ENCODE data around the gene EXOC3. TPM values are rescaled to one million over a fixed set of nuclear protein-coding genes. Genes with fewer than 3 reads are reported as not detected.
A peak's percentile ranks its signal among the peaks of the same experiment; 100 is the strongest.

EXOC3 gene
- total and polyA plus RNA-seq, 2 of the 4 experiments (the other 2 are of a cell fraction) = 35.1 to 47.5 TPM

GRCh38 chr5:472076-472655 is 29.2 kb downstream of the EXOC3 start:
- peaks cover 7% of the 10 kb centered on the region; the same call in 1 of the 2 replicates for H3K4me1 ChIP-seq (ENCODE audit: control insufficient read depth, insufficient read depth, low read length)
- peak overlapping the region; percentile 55 to 82; a peak in 2 of 4 replicates for H4K8ac ChIP-seq (ENCODE audit: low read depth in 2 of 2, low read length in 2 of 2)
- H3K23ac ChIP-seq (ENCODE audit: low read depth, low read length) = peak overlapping the region; percentile 93; the same call in 1 of the 2 replicates
- peak overlapping the region; percentile 51 for H3K4me3 ChIP-seq (ENCODE audit: insufficient read depth, low read depth, low read length)
- H3K56ac ChIP-seq (ENCODE audit: extremely low read depth, insufficient read depth, low read length) = no peak overlapping the region
- no peak overlapping the region for H2BK15ac ChIP-seq (ENCODE audit: low read depth, low read length)
- peak overlapping the region; percentile 90 for H2AFZ ChIP-seq (replicated peaks; ENCODE audit: low read length, poor library complexity)
- H3K36me3 ChIP-seq (ENCODE audit: control insufficient read depth, insufficient read depth, low read length) = peaks cover 12% of the 10 kb centered on the region
- 16% methylated on average over 12 of the region's 30 CpGs; no CpG with 5 or more reads in 1 of the 2 experiments for WGBS, 2 experiments (ENCODE audit: extremely low coverage in 2 of 2, insufficient read length in 1 of 2)
- peak overlapping the region; percentile 83 for H3K14ac ChIP-seq (replicated peaks; ENCODE audit: low read depth, low read length)
- ChIA-PET POLR2A (ENCODE audit: unreplicated experiment) (no interaction called here), CTCF (no interaction called here)
- H2AK5ac ChIP-seq (ENCODE audit: low read depth, low read length) = peak overlapping the region; percentile 43
- intact Hi-C loops (cut with micrococcal nuclease) = loop anchor here (10.0 kb wide), 1 partner anchor 433 kb away; no protein-coding TSS in a partner anchor
- peak overlapping the region; percentile 62 for H3K27ac ChIP-seq (ENCODE audit: insufficient read depth, low read length)
- H2BK5ac ChIP-seq (ENCODE audit: low read depth, low read length, poor library complexity, severe bottlenecking) = peak overlapping the region; percentile 2
- no TSS peak for BruUV-seq (replicated peaks)
- H3K9me3 ChIP-seq (ENCODE audit: control insufficient read depth, insufficient read depth, low read length) = no peaks in the 10 kb centered on the region
- H3K4ac ChIP-seq (ENCODE audit: low read depth, low read length) = peak overlapping the region; percentile 68
- H3K79me1 ChIP-seq (ENCODE audit: low read depth in 1 of 2, low read length in 2 of 2) = peaks cover 15 to 33% of the 10 kb centered on the region in 2 experiments
- peak overlapping the region; percentile 78 for H3K4me2 ChIP-seq (ENCODE audit: low read depth, low read length)
- H2BK120ac ChIP-seq (ENCODE audit: low read depth, low read length) = no peak overlapping the region
- peaks cover 4% of the 10 kb centered on the region for H3K9me1 ChIP-seq (ENCODE audit: insufficient read depth, low read length)
- H2AK9ac ChIP-seq (replicated peaks; ENCODE audit: low read depth, low read length, poor library complexity) = peak overlapping the region; percentile 96
- H3K18ac ChIP-seq (ENCODE audit: low read depth, low read length) = no peak overlapping the region; the same call in 1 of the 2 replicates
- no peak overlapping the region for H2BK20ac ChIP-seq (ENCODE audit: low read depth, low read length)
- H3K27me3 ChIP-seq (ENCODE audit: control insufficient read depth, insufficient read depth, low read length) = no peaks in the 10 kb centered on the region
- peaks cover 4% of the 10 kb centered on the region; the same call in 1 of the 2 replicates for H4K20me1 ChIP-seq (ENCODE audit: insufficient read depth, low read length)
- peak overlapping the region; percentile 27 for H4K5ac ChIP-seq (ENCODE audit: low read depth, low read length)
- TF ChIP-seq BHLHE40 (IDR thresholded peaks at IDR 0.05; ENCODE audit: low read depth, low read length) (no peak), POLR2A (IDR thresholded peaks at IDR 0.05; ENCODE audit: low read depth, low read length) (0 out of 2 replicates have a peak, but pooled peaks have one; percentile 5)
- in situ Hi-C loops (cut with MboI; ENCODE audit: low sequenced_read_pairs) = no loop called here
- peak; percentile 2 for ATAC-seq (ENCODE audit: low read depth)
- DNase-seq = no peak
- dilution Hi-C loops (cut with HindIII; ENCODE audit: low sequenced_read_pairs, unreplicated experiment) = no loop called here
- H3K9ac ChIP-seq (ENCODE audit: low read depth, low read length) = peak overlapping the region; percentile 72
- H4K91ac ChIP-seq (ENCODE audit: insufficient read depth, low read depth, low read length) = peak overlapping the region; percentile 54
